ENCODE measurements around the gene TLCD1. TPM values are rescaled to one million over a fixed set of nuclear protein-coding genes. Genes with fewer than 3 reads are reported as not detected.

Gene TLCD1
- total RNA-seq, 3 donors from 2014 or later, result 4.8 to 21.3 (median 16.8) TPM

GRCh38 chr17:28718333-28719020, 7.6 kb downstream of the TLCD1 start:
- no peak for ATAC-seq
- Histone ChIP-seq H3K4me3 (no peak overlapping the region), H3K4me1 (ENCODE audit: low read depth) (peaks cover 38% of the 10 kb centered on the region), H3K9me3 (no peaks in the 10 kb centered on the region), H3K36me3 (ENCODE audit: low read depth) (peaks cover 5% of the 10 kb centered on the region)
- intact Hi-C loops (cut with DNase I, micrococcal nuclease), result no loop called here
- no peak for DNase-seq
- no peak for TF ChIP-seq CTCF (IDR thresholded peaks at IDR 0.05)

- Histone ChIP-seq H3K4me3 (peak within 1 kb of the TSS; percentile 24), H3K9me3 (no peaks in the 10 kb centered on the region), H3K4me1 (ENCODE audit: low read depth) (peaks cover 31% of the 10 kb centered on the region), H3K36me3 (ENCODE audit: low read depth) (peaks cover 3% of the 10 kb centered on the region)
- ATAC-seq, result no peak
- no peak for TF ChIP-seq CTCF (IDR thresholded peaks at IDR 0.05)
- intact Hi-C loops (cut with DNase I, micrococcal nuclease), result no loop called here
- peak; percentile 50 to 79 (median 70) for DNase-seq
Measured at GRCh38 chr17:28717578-28718332, 8.3 kb downstream of the TLCD1 start, which contains the start of gene RAB34. Gene RAB34, minus strand, starts transcription at chr17:28717868. Its CDS starts 602 bp downstream, at chr17:28717266.

GRCh38 chr17:28716740-28717577, 9.1 kb downstream of the TLCD1 start:
- Histone ChIP-seq H3K36me3 (ENCODE audit: low read depth) (peaks cover 3% of the 10 kb centered on the region), H3K4me1 (ENCODE audit: low read depth) (peaks cover 23% of the 10 kb centered on the region), H3K4me3 (peak overlapping the region; percentile 24), H3K9me3 (no peaks in the 10 kb centered on the region)
- ATAC-seq (no peak), DNase-seq (peak in 2 of 3 donors; percentile 57 to 72)
- intact Hi-C loops (cut with DNase I, micrococcal nuclease), result no loop called here
- TF ChIP-seq CTCF (IDR thresholded peaks at IDR 0.05), result no peak

GRCh38 chr17:28715217-28715616, 10.8 kb downstream of the TLCD1 start:
- intact Hi-C loops (cut with DNase I, micrococcal nuclease), result no loop called here
- Histone ChIP-seq H3K4me1 (ENCODE audit: low read depth) (peaks cover 11% of the 10 kb centered on the region), H3K36me3 (ENCODE audit: low read depth) (peaks cover 3% of the 10 kb centered on the region), H3K9me3 (no peaks in the 10 kb centered on the region), H3K4me3 (no peak overlapping the region)
- ATAC-seq (no peak), DNase-seq (no peak)
- no peak for TF ChIP-seq CTCF (IDR thresholded peaks at IDR 0.05)

- DNase-seq (peak in 1 of 3 donors; percentile 53), ATAC-seq (no peak)
- H3K4me1 ChIP-seq (ENCODE audit: low read depth), result peaks cover 17% of the 10 kb centered on the region
- no peak for TF ChIP-seq CTCF (IDR thresholded peaks at IDR 0.05)
- no peaks in the 10 kb centered on the region for H3K36me3 ChIP-seq (ENCODE audit: low read depth)
- intact Hi-C loops (cut with DNase I, micrococcal nuclease), result no loop called here
- H3K4me3 ChIP-seq, result no peak overlapping the region
- no peaks in the 10 kb centered on the region for H3K9me3 ChIP-seq
Measured at GRCh38 chr17:28714281-28714680, 11.8 kb downstream of the TLCD1 start.

All from mucosa of descending colon (tissue), 3 donors.